Measurements from ENCODE around the gene RNF167. TPM values are rescaled to one million over a fixed set of nuclear protein-coding genes. Genes with fewer than 3 reads are reported as not detected.
"Not testable (repeated sequence)": the region's sequence is repeated elsewhere in the genome, so short reads cannot be mapped to it uniquely, and the experiment has no call there.

The RNF167 gene
- total RNA-seq, 1 donor from 2014 or later: 43.6 TPM

- no peak for DNase-seq (ENCODE audit: low read depth)
Measured at GRCh38 chr17:4902540-4902939, 37.5 kb upstream of the RNF167 start.

- peak; percentile 81 for DNase-seq (ENCODE audit: low read depth)
Measured at GRCh38 chr17:4903051-4903818, 36.8 kb upstream of the RNF167 start, which contains the start of gene CHRNE. CHRNE (minus strand) TSS chr17:4903098; CDS start chr17:4903063, 35 bp downstream.

GRCh38 chr17:4906642-4907041, 33.4 kb upstream of the RNF167 start:
- DNase-seq (ENCODE audit: low read depth): not testable (repeated sequence)

GRCh38 chr17:4908301-4908700, 31.8 kb upstream of the RNF167 start:
- DNase-seq (ENCODE audit: low read depth): no peak

GRCh38 chr17:4908711-4909496, 31.2 kb upstream of the RNF167 start:
- peak; percentile 89 for DNase-seq (ENCODE audit: low read depth)

- peak; percentile 48 for DNase-seq (ENCODE audit: low read depth)
Measured at GRCh38 chr17:4913994-4914393, 26.1 kb upstream of the RNF167 start.

GRCh38 chr17:4914551-4914950, 25.5 kb upstream of the RNF167 start:
- not testable (repeated sequence) for DNase-seq (ENCODE audit: low read depth)

- DNase-seq (ENCODE audit: low read depth): no peak
Measured at GRCh38 chr17:4919511-4920047, 20.5 kb upstream of the RNF167 start.

- DNase-seq (ENCODE audit: low read depth): peak; percentile 53
Measured at GRCh38 chr17:4920351-4921048, 19.6 kb upstream of the RNF167 start.

- DNase-seq (ENCODE audit: low read depth): no peak
Measured at GRCh38 chr17:4921320-4921719, 18.7 kb upstream of the RNF167 start.

- DNase-seq (ENCODE audit: low read depth): not testable (repeated sequence)
Measured at GRCh38 chr17:4926577-4927335, 13.3 kb upstream of the RNF167 start.

- DNase-seq (ENCODE audit: low read depth): no peak
Measured at GRCh38 chr17:4928881-4929280, 11.2 kb upstream of the RNF167 start.

GRCh38 chr17:4931963-4932362, 8.1 kb upstream of the RNF167 start, which contains the start of gene GP1BA:
GP1BA (plus strand) TSS chr17:4932277; CDS start chr17:4932605, 328 bp downstream.
- no peak for DNase-seq (ENCODE audit: low read depth)

GRCh38 chr17:4932756-4933155, 7.3 kb upstream of the RNF167 start:
- DNase-seq (ENCODE audit: low read depth): no peak

GRCh38 chr17:4933646-4934045, 6.4 kb upstream of the RNF167 start:
- DNase-seq (ENCODE audit: low read depth): no peak

- no peak for DNase-seq (ENCODE audit: low read depth)
Measured at GRCh38 chr17:4934173-4934979, 5.7 kb upstream of the RNF167 start.

GRCh38 chr17:4935650-4936049, 4.4 kb upstream of the RNF167 start:
- no peak for DNase-seq (ENCODE audit: low read depth)

- DNase-seq (ENCODE audit: low read depth): no peak
Measured at GRCh38 chr17:4936436-4936835, 3.6 kb upstream of the RNF167 start.

- DNase-seq (ENCODE audit: low read depth): no peak
Measured at GRCh38 chr17:4937553-4937952, 2.5 kb upstream of the RNF167 start.

GRCh38 chr17:4938069-4938491, 2.0 kb upstream of the RNF167 start:
- no peak for DNase-seq (ENCODE audit: low read depth)

All from renal cortical epithelial cell (primary cell).